COLO668 (cell line): ENCODE measurements around the gene LOXL4.

Source experiments
- DNase-seq: peaks from one replicate; lab custom pipeline; 2025; ENCODE audit not compliant: unreplicated experiment; lab: John Stamatoyannopoulos, UW

Gene LOXL4

DNA sequence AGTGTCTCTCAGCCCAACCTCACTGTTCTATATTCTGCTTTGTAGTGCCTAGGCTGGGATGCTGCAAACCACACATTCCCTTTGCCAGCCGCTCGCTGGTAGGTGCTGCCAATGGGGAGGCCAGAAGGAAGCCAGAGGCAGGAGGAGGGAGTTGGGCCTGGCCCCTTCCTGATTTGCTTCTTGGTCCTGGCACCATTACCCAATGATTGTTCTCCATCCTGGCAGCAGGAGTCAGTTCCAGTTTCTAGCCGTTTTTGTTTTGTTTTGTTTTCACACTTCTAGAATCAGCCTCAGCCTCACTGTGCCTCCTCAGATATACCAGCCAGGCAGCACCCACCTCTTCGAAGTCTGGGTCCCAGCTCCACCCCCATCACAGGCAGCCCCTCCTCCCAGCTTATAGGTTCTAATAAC is 27.4 kb upstream of the LOXL4 start:
- no peak for DNase-seq

GRCh38 chr10:98294270-98294627 is 26.3 kb upstream of the LOXL4 start:
- DNase-seq = no peak

- no peak for DNase-seq
Measured at GRCh38 chr10:98293550-98294269, 25.7 kb upstream of the LOXL4 start.

DNA sequence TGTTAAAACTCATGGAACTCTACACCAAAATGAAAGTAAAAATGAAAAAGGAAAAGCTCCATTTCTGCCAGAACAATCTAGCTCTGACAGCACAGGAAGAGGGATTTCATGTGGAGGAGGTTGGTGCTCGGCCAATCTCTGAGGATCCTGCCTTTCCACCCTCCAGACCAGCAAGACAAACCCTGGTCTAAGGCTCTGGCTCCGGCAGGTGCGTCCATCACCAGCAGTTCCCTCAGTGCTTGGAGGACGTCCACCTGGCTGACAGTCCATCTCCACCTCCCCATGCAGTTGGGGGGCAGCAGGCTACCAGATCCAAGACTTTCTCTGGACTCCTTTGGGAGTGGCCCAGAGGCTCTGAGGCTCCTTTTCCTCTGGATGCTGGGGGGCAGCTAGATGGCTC is 25.0 kb upstream of the LOXL4 start:
- DNase-seq = no peak

DNA sequence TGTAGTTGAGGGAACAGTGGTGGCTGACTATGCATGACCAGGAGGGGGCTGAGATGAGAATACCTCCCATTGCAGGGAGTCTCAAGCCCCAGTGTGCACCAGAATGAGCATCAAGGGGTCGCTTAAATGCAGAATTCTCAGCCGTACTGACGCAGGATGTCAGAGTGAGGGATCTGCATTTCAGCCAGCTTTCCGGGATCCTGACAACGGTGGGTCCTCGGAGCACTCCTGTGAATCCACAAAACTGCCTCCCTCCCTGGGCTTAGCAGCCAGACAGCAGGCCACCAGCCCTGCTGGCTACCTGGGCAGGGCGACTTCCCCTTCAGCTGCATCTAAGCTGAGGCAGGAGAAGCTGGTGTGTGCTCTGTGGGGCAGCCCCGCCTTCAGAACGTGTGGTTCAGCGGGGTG is 21.8 kb upstream of the LOXL4 start:
- DNase-seq = no peak

GRCh38 chr10:98287321-98287720 is 19.3 kb upstream of the LOXL4 start:
- DNase-seq = no peak

DNA sequence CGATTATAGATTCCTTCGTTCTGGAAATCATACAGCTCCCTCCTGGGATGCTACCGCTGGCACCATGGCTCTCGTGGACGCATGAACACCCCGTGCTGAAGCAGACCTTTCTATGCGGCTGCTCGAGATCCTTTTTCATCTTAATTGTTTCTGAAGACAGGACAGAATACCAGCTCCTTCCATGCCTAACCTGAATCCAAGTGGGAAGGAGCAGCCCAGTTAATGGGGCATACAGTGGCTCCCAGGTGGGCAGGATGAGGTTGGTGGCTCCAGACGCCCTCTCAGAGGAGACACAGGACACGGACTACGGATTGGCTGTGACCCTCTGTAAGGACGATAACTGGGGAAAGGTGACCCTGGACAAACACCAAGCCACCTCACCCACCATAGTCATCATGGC is 18.4 kb upstream of the LOXL4 start:
- no peak for DNase-seq

GRCh38 chr10:98285416-98285815 is 17.4 kb upstream of the LOXL4 start:
- no peak for DNase-seq

GRCh38 chr10:98276311-98276710 is 8.3 kb upstream of the LOXL4 start:
- no peak for DNase-seq

DNA sequence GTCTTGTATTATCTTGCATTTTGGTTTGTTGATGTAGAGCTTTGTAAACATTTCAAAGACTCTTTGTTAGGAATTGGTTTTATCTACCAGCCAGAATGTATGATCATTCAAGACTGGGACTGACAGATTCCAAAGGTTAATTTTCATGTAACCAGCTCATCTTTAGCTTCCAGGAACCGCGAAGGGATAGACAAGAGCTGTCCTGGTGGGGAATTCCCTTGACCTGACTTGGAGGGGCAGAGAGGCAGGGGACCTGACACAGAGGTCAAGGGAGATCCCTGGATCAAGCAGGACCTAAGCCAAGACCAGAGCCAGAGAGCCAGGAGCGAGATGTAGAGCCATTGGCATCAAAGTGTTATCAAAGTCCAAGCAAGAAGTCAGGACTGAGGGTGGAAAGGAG is 6.6 kb upstream of the LOXL4 start:
- no peak for DNase-seq

- no peak for DNase-seq
Measured at GRCh38 chr10:98273057-98273850, 5.3 kb upstream of the LOXL4 start.

- no peak for DNase-seq
Measured at GRCh38 chr10:98272656-98273055, 4.7 kb upstream of the LOXL4 start.

- DNase-seq = no peak
Measured at GRCh38 chr10:98272245-98272644, 4.3 kb upstream of the LOXL4 start.

- DNase-seq = no peak
Measured at GRCh38 chr10:98270786-98271185, 2.8 kb upstream of the LOXL4 start.

DNA sequence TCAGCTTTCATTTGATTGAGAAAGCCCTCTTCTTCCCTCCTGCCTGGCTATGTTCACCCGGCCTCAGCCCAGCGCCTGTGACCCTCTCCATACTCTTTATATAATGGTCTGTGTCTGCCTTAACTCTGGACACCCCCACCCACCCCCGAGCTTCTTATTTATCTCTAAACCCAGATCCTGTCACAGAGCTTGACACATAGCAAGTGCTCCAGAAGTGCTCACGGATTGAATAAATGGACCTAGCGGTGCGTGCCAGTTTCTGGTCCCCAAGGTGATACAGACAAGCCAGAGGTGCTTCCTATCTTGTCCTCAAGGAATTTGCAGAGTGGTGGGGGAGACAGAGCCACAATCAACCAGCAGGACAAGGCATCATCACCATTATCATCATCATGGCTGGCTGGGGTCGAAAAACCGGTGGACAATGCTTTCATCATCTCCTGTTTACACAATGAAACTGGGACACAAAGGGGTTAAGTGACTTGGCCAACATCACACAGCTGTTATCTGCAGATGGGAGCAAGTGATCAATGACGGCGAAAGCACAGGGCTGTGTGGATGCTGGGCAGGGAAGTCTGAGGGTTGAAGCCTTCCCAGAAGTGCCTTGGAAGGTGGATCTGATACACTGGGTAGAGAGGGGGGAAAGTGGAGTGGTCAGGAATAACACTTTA is 2.2 kb upstream of the LOXL4 start:
- peak; percentile 61 for DNase-seq

GRCh38 chr10:98269435-98269912 is 1.5 kb upstream of the LOXL4 start:
- peak; percentile 76 for DNase-seq

- DNase-seq = peak; percentile 76
Measured at GRCh38 chr10:98268694-98269431, 869 bp upstream of the LOXL4 start.

GRCh38 chr10:98267069-98267893 is 713 bp downstream of the LOXL4 start:
- DNase-seq = peak; percentile 12

- no peak for DNase-seq
Measured at GRCh38 chr10:98266647-98267046, 1.3 kb downstream of the LOXL4 start.
